B cell (primary cell): ENCODE results near the gene RER1.

Source experiments
- CTCF ChIP-seq: fragments of 200-600 bp; IDR thresholded peaks from one replicate; pipeline ENCODE4 v1.8.0; 2022; ENCODE audit warnings: antibody characterized with exemption, mild to moderate bottlenecking
- EZH2 ChIP-seq: IDR thresholded peaks from 2 replicates; pipeline ENCODE4 v1.6.1; 2012; ENCODE audit warnings: borderline replicate concordance, low read depth, mild to moderate bottlenecking, moderate library complexity, low read length; ENCODE audit not compliant: insufficient read depth, poor library complexity, severe bottlenecking

GRCh38 chr1:2411801-2412394, 20.3 kb downstream of the RER1 start:
- TF ChIP-seq CTCF (no peak), EZH2 (no peak)
